ENCODE results near the gene HTT-AS.

The HTT-AS gene

DNA sequence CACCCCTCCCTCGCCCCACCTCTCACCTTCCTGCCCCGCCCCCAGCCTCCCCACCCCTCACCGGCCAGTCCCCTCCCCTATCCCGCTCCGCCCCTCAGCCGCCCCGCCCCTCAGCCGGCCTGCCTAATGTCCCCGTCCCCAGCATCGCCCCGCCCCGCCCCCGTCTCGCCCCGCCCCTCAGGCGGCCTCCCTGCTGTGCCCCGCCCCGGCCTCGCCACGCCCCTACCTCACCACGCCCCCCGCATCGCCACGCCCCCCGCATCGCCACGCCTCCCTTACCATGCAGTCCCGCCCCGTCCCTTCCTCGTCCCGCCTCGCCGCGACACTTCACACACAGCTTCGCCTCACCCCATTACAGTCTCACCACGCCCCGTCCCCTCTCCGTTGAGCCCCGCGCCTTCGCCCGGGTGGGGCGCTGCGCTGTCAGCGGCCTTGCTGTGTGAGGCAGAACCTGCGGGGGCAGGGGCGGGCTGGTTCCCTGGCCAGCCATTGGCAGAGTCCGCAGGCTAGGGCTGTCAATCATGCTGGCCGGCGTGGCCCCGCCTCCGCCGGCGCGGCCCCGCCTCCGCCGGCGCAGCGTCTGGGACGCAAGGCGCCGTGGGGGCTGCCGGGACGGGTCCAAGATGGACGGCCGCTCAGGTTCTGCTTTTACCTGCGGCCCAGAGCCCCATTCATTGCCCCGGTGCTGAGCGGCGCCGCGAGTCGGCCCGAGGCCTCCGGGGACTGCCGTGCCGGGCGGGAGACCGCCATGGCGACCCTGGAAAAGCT, at the start of gene HTT-AS, which contains the start of gene HTT:
HTT-AS (minus strand) TSS at position 461 of the 768 bp plus-strand sequence.
HTT (plus strand) TSS at position 604 of the 768 bp plus-strand sequence; CDS start at position 749, 145 bp downstream.
- Histone ChIP-seq H3K4me3 (peak within 1 kb of the TSS; percentile 65 to 92), H3K27me3 (no peaks in the 10 kb centered on the region), H3K36me3 (no peaks in the 10 kb centered on the region), H3K9me3 (no peaks in the 10 kb centered on the region), H3K27ac (peak within 1 kb of the TSS; percentile 81 to 88), H3K4me1 (peaks cover 0 to 31% (median 18%) of the 10 kb centered on the region in 4 donors)
- TF ChIP-seq, protein P1, sequence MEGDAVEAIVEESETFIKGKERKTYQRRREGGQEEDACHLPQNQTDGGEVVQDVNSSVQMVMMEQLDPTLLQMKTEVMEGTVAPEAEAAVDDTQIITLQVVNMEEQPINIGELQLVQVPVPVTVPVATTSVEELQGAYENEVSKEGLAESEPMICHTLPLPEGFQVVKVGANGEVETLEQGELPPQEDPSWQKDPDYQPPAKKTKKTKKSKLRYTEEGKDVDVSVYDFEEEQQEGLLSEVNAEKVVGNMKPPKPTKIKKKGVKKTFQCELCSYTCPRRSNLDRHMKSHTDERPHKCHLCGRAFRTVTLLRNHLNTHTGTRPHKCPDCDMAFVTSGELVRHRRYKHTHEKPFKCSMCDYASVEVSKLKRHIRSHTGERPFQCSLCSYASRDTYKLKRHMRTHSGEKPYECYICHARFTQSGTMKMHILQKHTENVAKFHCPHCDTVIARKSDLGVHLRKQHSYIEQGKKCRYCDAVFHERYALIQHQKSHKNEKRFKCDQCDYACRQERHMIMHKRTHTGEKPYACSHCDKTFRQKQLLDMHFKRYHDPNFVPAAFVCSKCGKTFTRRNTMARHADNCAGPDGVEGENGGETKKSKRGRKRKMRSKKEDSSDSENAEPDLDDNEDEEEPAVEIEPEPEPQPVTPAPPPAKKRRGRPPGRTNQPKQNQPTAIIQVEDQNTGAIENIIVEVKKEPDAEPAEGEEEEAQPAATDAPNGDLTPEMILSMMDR (IDR thresholded peaks at IDR 0.05): peak in 1 of 2 experiments; percentile 25
- peak; percentile 94 to 98 for DNase-seq
- intact Hi-C loops (cut with DNase I; ENCODE audit: low total_unique reads): no loop called here

DNA sequence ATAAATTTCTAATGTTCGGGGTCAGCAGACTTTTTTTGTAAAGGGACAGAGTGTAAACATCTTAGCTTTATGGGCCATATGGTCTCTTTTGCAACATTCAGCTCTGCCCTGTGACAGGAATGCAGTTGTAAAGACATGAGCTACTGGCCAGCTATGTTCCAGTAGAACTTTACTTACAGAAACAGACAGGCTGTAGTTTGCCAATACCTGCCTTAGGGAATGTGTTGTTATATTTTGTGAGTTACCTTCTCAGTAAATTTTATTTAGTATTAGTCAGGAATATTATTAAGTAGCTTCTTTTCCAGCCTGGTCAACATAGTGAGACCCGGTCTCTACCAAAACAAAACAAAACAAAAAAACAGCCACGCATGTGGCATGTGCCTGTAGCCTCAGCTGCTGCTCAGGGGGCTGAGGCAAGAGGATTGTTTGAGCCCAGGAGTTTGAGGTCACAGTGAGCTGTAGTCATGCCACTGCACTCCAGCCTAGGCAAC, 48.9 kb upstream of the HTT-AS start:
- Histone ChIP-seq H3K4me1 (peaks cover 0 to 10% (median 0%) of the 10 kb centered on the region in 4 donors), H3K9me3 (no peaks in the 10 kb centered on the region), H3K27ac (peak overlapping the region in 1 of 2 donors; percentile 33), H3K4me3 (no peak overlapping the region), H3K36me3 (peaks cover 42 to 79% (median 46%) of the 10 kb centered on the region in 3 donors), H3K27me3 (no peaks in the 10 kb centered on the region)
- TF ChIP-seq, protein P1 (IDR thresholded peaks at IDR 0.05): no peak
- intact Hi-C loops (cut with DNase I; ENCODE audit: low total_unique reads): no loop called here
- DNase-seq: no peak

GRCh38 chr4:3122081-3122563, 47.8 kb upstream of the HTT-AS start:
- Histone ChIP-seq H3K27me3 (no peaks in the 10 kb centered on the region), H3K36me3 (peaks cover 36 to 69% (median 46%) of the 10 kb centered on the region in 3 donors), H3K4me1 (peaks cover 0 to 10% (median 0%) of the 10 kb centered on the region in 4 donors), H3K9me3 (no peaks in the 10 kb centered on the region), H3K4me3 (no peak overlapping the region), H3K27ac (no peak overlapping the region)
- intact Hi-C loops (cut with DNase I; ENCODE audit: low total_unique reads): no loop called here
- no peak for DNase-seq
- TF ChIP-seq, protein P1 (IDR thresholded peaks at IDR 0.05): no peak

DNA sequence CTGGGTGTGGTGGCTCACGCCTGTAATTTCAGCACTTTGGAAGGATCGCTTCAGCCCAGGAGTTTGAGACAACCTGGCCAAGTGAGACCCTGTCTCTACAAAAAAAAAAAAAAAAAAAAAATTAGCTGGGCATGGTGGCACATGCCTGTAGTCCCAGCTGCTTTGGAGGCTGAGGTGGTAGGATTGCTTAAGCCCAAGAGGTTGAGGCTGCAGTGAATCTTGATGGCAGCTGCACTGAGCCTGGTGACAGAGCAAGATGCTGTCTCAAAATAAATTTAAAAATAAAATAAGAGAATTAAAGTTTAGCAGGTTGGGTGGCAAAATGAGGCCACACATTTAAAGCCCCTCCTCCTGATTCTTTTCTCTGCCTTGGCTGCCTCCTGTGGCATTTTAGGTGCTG, 47.3 kb upstream of the HTT-AS start:
- no peak for DNase-seq
- Histone ChIP-seq H3K27ac (no peak overlapping the region), H3K36me3 (peaks cover 36 to 66% (median 46%) of the 10 kb centered on the region in 3 donors), H3K4me3 (no peak overlapping the region), H3K4me1 (peaks cover 0 to 10% (median 0%) of the 10 kb centered on the region in 4 donors), H3K9me3 (no peaks in the 10 kb centered on the region), H3K27me3 (no peaks in the 10 kb centered on the region)
- TF ChIP-seq, protein P1 (IDR thresholded peaks at IDR 0.05): no peak
- intact Hi-C loops (cut with DNase I; ENCODE audit: low total_unique reads): no loop called here

GRCh38 chr4:3121110-3121509, 46.8 kb upstream of the HTT-AS start:
- Histone ChIP-seq H3K4me1 (peaks cover 0 to 10% (median 0%) of the 10 kb centered on the region in 4 donors), H3K9me3 (no peaks in the 10 kb centered on the region), H3K27me3 (no peaks in the 10 kb centered on the region), H3K4me3 (no peak overlapping the region), H3K36me3 (peaks cover 38 to 66% (median 51%) of the 10 kb centered on the region in 3 donors), H3K27ac (no peak overlapping the region)
- TF ChIP-seq, protein P1 (IDR thresholded peaks at IDR 0.05): no peak
- intact Hi-C loops (cut with DNase I; ENCODE audit: low total_unique reads): no loop called here
- DNase-seq: no peak
